ENCODE results near the gene NAV2. TPM values are rescaled to one million over a fixed set of nuclear protein-coding genes. Genes with fewer than 3 reads are reported as not detected.

NAV2 gene
- total RNA-seq, 1 experiment from 2014 or later, result 2.1 TPM

- Histone ChIP-seq H3K4me1 (ENCODE audit: control insufficient read depth in 1 of 2, insufficient read depth in 2 of 2, low read length in 2 of 2) (peaks cover 3 to 4% of the 10 kb centered on the region in 2 experiments; a peak in 3 of 4 replicates), H3K9me3 (ENCODE audit: control insufficient read depth in 1 of 2, insufficient read depth in 1 of 2, low read depth in 1 of 2, low read length in 2 of 2) (no peaks in the 10 kb centered on the region), H3K4me2 (ENCODE audit: low read length) (no peak overlapping the region), H3K79me2 (ENCODE audit: insufficient read depth, low read length) (no peaks in the 10 kb centered on the region), H2AFZ (ENCODE audit: low read depth, low read length, poor library complexity, severe bottlenecking) (no peak overlapping the region), H4K20me1 (ENCODE audit: insufficient read depth) (no peaks in the 10 kb centered on the region), H3K9me2 (ENCODE audit: insufficient read depth) (no peaks in the 10 kb centered on the region), H3K27me3 (ENCODE audit: insufficient read depth, low read length) (no peaks in the 10 kb centered on the region), H3K27ac (ENCODE audit: low read depth, low read length) (no peak overlapping the region), H3K4me3 (replicated peaks in 1 of 2; ENCODE audit: low read depth in 1 of 2, low read length in 2 of 2) (no peak overlapping the region), H3K36me3 (ENCODE audit: control insufficient read depth in 1 of 2, insufficient read depth in 2 of 2, low read length in 2 of 2) (no peaks in the 10 kb centered on the region), H3K9ac (ENCODE audit: low read length) (no peak overlapping the region)
- ChIA-PET RAD21 (ENCODE audit: low non-redundant PET in 1 of 2, low total read pairs in 2 of 2, uncharacterized antibody in 2 of 2, unreplicated experiment in 2 of 2) (interaction anchor here (0.7 to 0.8 kb wide), 2 partner anchors 13 to 29 kb away, joined by 3 read pairs; no protein-coding TSS in a partner anchor), CTCF (interaction anchor here (0.8 to 1.4 kb wide), 4 partner anchors 222 to 448 kb away, joined by 3 to 5 read pairs (median 4); no protein-coding TSS in a partner anchor), POLR2A (no interaction called here)
- BruUV-seq (replicated peaks), result no TSS peak
- no peak for ATAC-seq
- TF ChIP-seq EZH2 (IDR thresholded peaks at IDR 0.05) (no peak), FOSL1 (IDR thresholded peaks at IDR 0.05; ENCODE audit: low read depth) (no peak)
- no peak for DNase-seq (ENCODE audit: low read depth, low spot score)
- intact Hi-C loops (cut with micrococcal nuclease), result loop anchor here (10.0 kb wide), 1 partner anchor 449 kb away; no protein-coding TSS in a partner anchor
These were observed 193.5 kb downstream of the NAV2 start for GRCh38 chr11:19906126-19906525.

- H3K27ac ChIP-seq (ENCODE audit: low read depth, low read length), result no peak overlapping the region
These were observed 194.5 kb downstream of the NAV2 start for GRCh38 chr11:19907008-19907579.

More at GRCh38 chr11:19907008-19907579, 194.5 kb downstream of the NAV2 start:
- ChIA-PET CTCF (interaction anchor here (0.8 to 1.4 kb wide), 4 partner anchors 221 to 447 kb away, joined by 3 to 5 read pairs (median 4); no protein-coding TSS in a partner anchor), POLR2A (no interaction called here), RAD21 (ENCODE audit: low non-redundant PET in 1 of 2, low total read pairs in 2 of 2, uncharacterized antibody in 2 of 2, unreplicated experiment in 2 of 2) (no interaction called here)
- Histone ChIP-seq H3K4me3 (replicated peaks in 1 of 2; ENCODE audit: low read depth in 1 of 2, low read length in 2 of 2) (no peak overlapping the region), H3K9ac (ENCODE audit: low read length) (no peak overlapping the region), H2AFZ (ENCODE audit: low read depth, low read length, poor library complexity, severe bottlenecking) (no peak overlapping the region), H4K20me1 (ENCODE audit: insufficient read depth) (no peaks in the 10 kb centered on the region), H3K4me1 (ENCODE audit: control insufficient read depth in 1 of 2, insufficient read depth in 2 of 2, low read length in 2 of 2) (peaks cover 3 to 4% of the 10 kb centered on the region in 2 experiments; a peak in 3 of 4 replicates), H3K9me2 (ENCODE audit: insufficient read depth) (no peaks in the 10 kb centered on the region), H3K4me2 (ENCODE audit: low read length) (no peak overlapping the region), H3K36me3 (ENCODE audit: control insufficient read depth in 1 of 2, insufficient read depth in 2 of 2, low read length in 2 of 2) (no peaks in the 10 kb centered on the region), H3K9me3 (ENCODE audit: control insufficient read depth in 1 of 2, insufficient read depth in 1 of 2, low read depth in 1 of 2, low read length in 2 of 2) (no peaks in the 10 kb centered on the region), H3K27me3 (ENCODE audit: insufficient read depth, low read length) (no peaks in the 10 kb centered on the region), H3K79me2 (ENCODE audit: insufficient read depth, low read length) (no peaks in the 10 kb centered on the region)
- BruUV-seq (replicated peaks), result no TSS peak
- DNase-seq (ENCODE audit: low read depth, low spot score) (no peak), ATAC-seq (no peak)
- intact Hi-C loops (cut with micrococcal nuclease), result loop anchor here (10.0 kb wide), 1 partner anchor 448 kb away; no protein-coding TSS in a partner anchor
- TF ChIP-seq SIN3A (IDR thresholded peaks at IDR 0.05; ENCODE audit: low read depth) (no peak), CBX3 (IDR thresholded peaks at IDR 0.05; ENCODE audit: low read depth) (no peak), YY1 (IDR thresholded peaks at IDR 0.05; ENCODE audit: extremely low read depth, insufficient replicate concordance, low read depth, low read length) (no peak), SP1 (IDR thresholded peaks at IDR 0.05; ENCODE audit: low read depth) (no peak)

Measured in HCT116 (cell line).